Fibroblast of lung (primary cell): Measurements from ENCODE around the gene SHISAL1. TPM values are rescaled to one million over a fixed set of nuclear protein-coding genes. Genes with fewer than 3 reads are reported as not detected.
A peak's percentile ranks its signal among the peaks of the same experiment; 100 is the strongest.

Experiments
- DNase-seq, 2 donors: peaks; one replicate each; pipeline versions ENCODE4 v3.0.0 to v3.0.0-alpha.2; 2010; ENCODE audit warnings: low read depth in 2 of 2
- H2AFZ ChIP-seq: 2 replicates; pipeline ENCODE4 v1.5.1; 2012; ENCODE audit warnings: low read length, control low read depth, inconsistent platforms
- H3K27ac ChIP-seq: 2 replicates; pipeline ENCODE4 v1.5.1; 2011; ENCODE audit warnings: low read length, control low read depth; ENCODE audit not compliant: insufficient read depth
- H3K27me3 ChIP-seq: 2 replicates; pipeline ENCODE4 v1.5.1; 2011; ENCODE audit warnings: mild to moderate bottlenecking, low read length; ENCODE audit not compliant: control insufficient read depth, insufficient read depth
- H3K36me3 ChIP-seq: 2 replicates; pipeline ENCODE4 v1.5.1; 2011; ENCODE audit warnings: low read length; ENCODE audit not compliant: control insufficient read depth, insufficient read depth
- H3K4me1 ChIP-seq: 2 replicates; pipeline ENCODE4 v1.5.1; 2011; ENCODE audit warnings: low read length; ENCODE audit not compliant: control insufficient read depth, insufficient read depth; ENCODE audit errors: extremely low read depth
- H3K4me2 ChIP-seq: 2 replicates; pipeline ENCODE4 v1.5.1; 2011; ENCODE audit warnings: low read length, control low read depth; ENCODE audit not compliant: insufficient read depth; ENCODE audit errors: extremely low read depth
- H3K4me3 ChIP-seq, 4 experiments: fragments of 200-600 bp in 1 of 4; sonication (generic) in 1 of 4; replicated peaks in 1 of 4; 2 replicates each; pipeline ENCODE4 v1.5.1; 2011 to 2016; ENCODE audit warnings: low read length in 4 of 4, low read depth in 3 of 4, mild to moderate bottlenecking in 3 of 4, control low read depth in 2 of 4, inconsistent platforms in 1 of 4, mixed read lengths in 1 of 4; ENCODE audit not compliant: insufficient read depth in 1 of 4; ENCODE audit errors: control extremely low read depth in 1 of 4
- H3K79me2 ChIP-seq: 2 replicates; pipeline ENCODE4 v1.5.1; 2012; ENCODE audit warnings: mild to moderate bottlenecking, low read length, inconsistent platforms; ENCODE audit not compliant: control insufficient read depth, insufficient read depth
- H3K9ac ChIP-seq: 2 replicates; pipeline ENCODE4 v1.5.1; 2011; ENCODE audit warnings: mild to moderate bottlenecking, low read length, control low read depth; ENCODE audit not compliant: insufficient read depth
- H3K9me3 ChIP-seq: 2 replicates; pipeline ENCODE4 v1.5.1; 2012; ENCODE audit warnings: low read depth, low read length; ENCODE audit not compliant: control insufficient read depth, insufficient read depth
- H4K20me1 ChIP-seq: 2 replicates; pipeline ENCODE4 v1.5.1; 2011; ENCODE audit warnings: low read length; ENCODE audit not compliant: control insufficient read depth, insufficient read depth; ENCODE audit errors: extremely low read depth
- EZH2 ChIP-seq: IDR thresholded peaks from 2 replicates; pipeline ENCODE4 v1.5.1; 2012; ENCODE audit warnings: low read length, control low read depth, mild to moderate bottlenecking; ENCODE audit errors: missing control alignments
- polyA plus RNA-seq, 2 donors: library from polyadenylated mRNA; depleted of rRNA in 1 of 2; stranded (reverse) in 1 of 2; unstranded in 1 of 2; fragments of >200 nt; gene quantifications; 2 replicates each; pipeline ENCODE4 v1.2.1, GENCODE V29; 2011 to 2012; ENCODE audit warnings: missing spikeins in 1 of 2
- total RNA-seq: library from RNA; depleted of rRNA; stranded (reverse); fragments of >200 nt; gene quantifications from 2 replicates; pipeline ENCODE4 v1.2.1, GENCODE V29; 2014
- TF ChIP-seq, protein P1 (sequence below), 2 donors: IDR thresholded peaks in 1 of 2; conservative IDR thresholded peaks in 1 of 2; 1 replicate in 1 of 2; 2 replicates in 1 of 2; pipeline ENCODE4 v1.5.1; 2011 to 2012; ENCODE audit warnings: low read length in 2 of 2, control low read depth in 1 of 2, inconsistent platforms in 1 of 2, low read depth in 1 of 2, mild to moderate bottlenecking in 1 of 2

SHISAL1 gene
- total and polyA plus RNA-seq, 2 donors (not counting 1 experiment from before 2014, with no cell fraction given) = 0.73 to 3.5 TPM

DNA sequence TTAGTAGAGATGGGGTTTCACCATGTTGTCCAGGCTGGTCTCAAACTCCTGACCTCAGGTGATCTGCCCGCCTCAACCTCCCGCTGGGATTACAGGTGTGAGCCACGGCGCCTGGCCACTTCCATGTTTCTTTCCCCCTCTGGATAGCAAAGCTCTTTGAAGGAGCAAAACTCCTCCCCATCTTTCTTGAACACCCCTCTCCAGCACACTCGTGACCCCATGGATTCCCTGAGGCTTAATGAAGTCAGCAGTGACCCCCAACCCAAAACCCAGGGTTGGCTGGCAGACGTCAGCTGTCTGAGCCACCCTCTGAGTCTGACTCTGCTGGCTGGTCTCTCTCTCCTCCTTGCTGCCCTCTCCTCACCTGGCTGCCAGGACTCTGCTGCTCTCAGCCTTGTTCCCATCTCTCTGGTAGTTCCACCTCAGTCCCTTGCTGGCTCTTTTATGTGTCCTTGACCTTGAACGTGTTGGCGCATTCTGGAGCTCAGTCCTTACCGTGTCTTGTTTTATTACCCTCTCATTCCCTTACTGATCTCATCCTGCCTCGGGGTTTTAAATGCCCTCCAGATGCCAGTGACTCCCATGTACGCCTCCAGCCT is 87.6 kb downstream of the SHISAL1 start:
- H3K9me3 ChIP-seq = no peaks in the 10 kb centered on the region
- DNase-seq = no peak
- no peak overlapping the region for H3K4me2 ChIP-seq
- no peak overlapping the region for H2AFZ ChIP-seq
- H3K4me1 ChIP-seq = no peaks in the 10 kb centered on the region
- H3K27ac ChIP-seq = no peak overlapping the region
- H3K27me3 ChIP-seq = peaks cover 2% of the 10 kb centered on the region
- no peaks in the 10 kb centered on the region for H4K20me1 ChIP-seq
- no peak overlapping the region for H3K9ac ChIP-seq
- TF ChIP-seq EZH2 = no peak
- TF ChIP-seq, protein P1, sequence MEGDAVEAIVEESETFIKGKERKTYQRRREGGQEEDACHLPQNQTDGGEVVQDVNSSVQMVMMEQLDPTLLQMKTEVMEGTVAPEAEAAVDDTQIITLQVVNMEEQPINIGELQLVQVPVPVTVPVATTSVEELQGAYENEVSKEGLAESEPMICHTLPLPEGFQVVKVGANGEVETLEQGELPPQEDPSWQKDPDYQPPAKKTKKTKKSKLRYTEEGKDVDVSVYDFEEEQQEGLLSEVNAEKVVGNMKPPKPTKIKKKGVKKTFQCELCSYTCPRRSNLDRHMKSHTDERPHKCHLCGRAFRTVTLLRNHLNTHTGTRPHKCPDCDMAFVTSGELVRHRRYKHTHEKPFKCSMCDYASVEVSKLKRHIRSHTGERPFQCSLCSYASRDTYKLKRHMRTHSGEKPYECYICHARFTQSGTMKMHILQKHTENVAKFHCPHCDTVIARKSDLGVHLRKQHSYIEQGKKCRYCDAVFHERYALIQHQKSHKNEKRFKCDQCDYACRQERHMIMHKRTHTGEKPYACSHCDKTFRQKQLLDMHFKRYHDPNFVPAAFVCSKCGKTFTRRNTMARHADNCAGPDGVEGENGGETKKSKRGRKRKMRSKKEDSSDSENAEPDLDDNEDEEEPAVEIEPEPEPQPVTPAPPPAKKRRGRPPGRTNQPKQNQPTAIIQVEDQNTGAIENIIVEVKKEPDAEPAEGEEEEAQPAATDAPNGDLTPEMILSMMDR (conservative IDR thresholded peaks at IDR 0.05 in 1 of 2, IDR thresholded peaks at IDR 0.05 in 1 of 2; ENCODE audit: low read depth in 1 of 2, low read length in 2 of 2) = no peak
- H3K36me3 ChIP-seq = no peaks in the 10 kb centered on the region
- H3K79me2 ChIP-seq = no peaks in the 10 kb centered on the region
- no peak overlapping the region for H3K4me3 ChIP-seq

DNA sequence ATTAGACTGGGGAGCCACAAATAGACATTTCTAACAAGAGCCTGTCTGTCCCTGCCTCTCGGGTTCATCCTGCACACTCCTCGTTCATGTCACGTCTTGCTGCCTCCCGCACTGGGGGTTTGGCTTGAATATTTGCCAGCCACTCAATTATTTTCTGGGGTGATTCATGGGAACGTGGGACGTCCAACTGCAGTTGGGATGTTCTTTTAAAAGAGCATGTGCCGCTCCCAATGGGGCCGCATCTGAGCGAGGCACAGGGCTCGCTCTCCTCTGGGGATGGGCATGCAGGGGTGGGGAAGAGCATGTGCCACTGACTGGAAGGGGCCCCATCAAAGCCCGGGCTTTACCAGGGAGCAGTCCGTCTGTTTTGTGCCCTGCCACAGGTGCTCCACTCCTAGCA is 88.6 kb downstream of the SHISAL1 start:
- no peaks in the 10 kb centered on the region for H3K79me2 ChIP-seq
- H2AFZ ChIP-seq = no peak overlapping the region
- no peak overlapping the region for H3K27ac ChIP-seq
- H3K9me3 ChIP-seq = no peaks in the 10 kb centered on the region
- no peaks in the 10 kb centered on the region for H4K20me1 ChIP-seq
- no peak overlapping the region for H3K9ac ChIP-seq
- no peaks in the 10 kb centered on the region for H3K36me3 ChIP-seq
- no peak overlapping the region for H3K4me2 ChIP-seq
- TF ChIP-seq EZH2 = no peak
- TF ChIP-seq, protein P1 (conservative IDR thresholded peaks at IDR 0.05 in 1 of 2, IDR thresholded peaks at IDR 0.05 in 1 of 2; ENCODE audit: low read depth in 1 of 2, low read length in 2 of 2) = no peak
- no peak overlapping the region for H3K4me3 ChIP-seq
- no peaks in the 10 kb centered on the region for H3K4me1 ChIP-seq
- peak in 1 of 2 donors; percentile 22 for DNase-seq
- peaks cover 2% of the 10 kb centered on the region for H3K27me3 ChIP-seq

DNA sequence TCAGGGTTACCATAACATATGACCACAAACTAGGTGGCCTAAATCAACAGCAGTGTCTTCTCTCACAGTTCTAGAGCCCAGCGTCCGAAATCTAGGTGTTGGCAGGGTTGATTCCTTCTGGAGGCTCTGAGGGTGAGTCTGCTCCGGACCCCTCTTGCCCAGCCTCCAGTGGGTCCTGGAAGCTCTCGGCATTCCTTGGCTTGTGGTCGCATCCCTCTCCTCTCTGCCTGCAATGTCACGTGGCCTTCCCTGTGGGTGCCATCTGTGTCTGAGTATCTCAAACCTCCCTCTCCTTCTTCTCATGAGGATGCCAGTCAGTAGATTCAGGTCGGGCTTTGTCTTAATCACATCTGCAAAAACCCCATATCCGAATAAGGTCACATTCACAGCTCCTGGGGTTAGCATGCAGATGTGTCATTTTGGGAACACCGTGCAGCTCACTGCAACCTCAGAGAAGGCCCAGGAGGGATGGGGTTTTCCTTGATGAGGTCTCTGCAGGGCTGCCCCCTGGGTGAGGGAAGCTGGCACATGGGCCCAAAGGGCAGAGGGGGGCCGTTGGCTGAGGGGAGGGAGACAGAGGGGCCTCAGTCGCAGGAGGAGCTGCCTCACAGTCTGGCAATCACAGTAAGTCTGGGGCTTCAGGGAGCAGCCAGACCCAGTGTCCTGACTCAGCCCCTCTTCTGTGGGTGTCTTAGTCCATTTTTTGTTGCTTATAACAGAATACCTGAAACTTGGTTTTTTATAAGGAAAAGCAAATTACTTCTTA is 90.9 kb downstream of the SHISAL1 start:
- no peaks in the 10 kb centered on the region for H3K4me1 ChIP-seq
- H3K4me2 ChIP-seq = no peak overlapping the region
- no peaks in the 10 kb centered on the region for H3K9me3 ChIP-seq
- H2AFZ ChIP-seq = no peak overlapping the region
- no peaks in the 10 kb centered on the region for H3K36me3 ChIP-seq
- H3K4me3 ChIP-seq = no peak overlapping the region
- H3K27me3 ChIP-seq = peaks cover 2% of the 10 kb centered on the region
- no peaks in the 10 kb centered on the region for H4K20me1 ChIP-seq
- H3K79me2 ChIP-seq = no peaks in the 10 kb centered on the region
- DNase-seq = no peak
- TF ChIP-seq, protein P1 (conservative IDR thresholded peaks at IDR 0.05 in 1 of 2, IDR thresholded peaks at IDR 0.05 in 1 of 2; ENCODE audit: low read depth in 1 of 2, low read length in 2 of 2) = no peak
- no peak for TF ChIP-seq EZH2
- H3K9ac ChIP-seq = no peak overlapping the region
- H3K27ac ChIP-seq = no peak overlapping the region
